Ammon's horn (tissue), 1 donor: ENCODE results near the gene AQP1.

Experiments used
- DNase-seq: peaks from one replicate; pipeline ENCODE4 v3.0.0-alpha.2; 2016; ENCODE audit warnings: low spot score

AQP1 gene

GRCh38 chr7:30906515-30907240 lies 5.0 kb upstream of the AQP1 start:
- DNase-seq, result no peak

DNA sequence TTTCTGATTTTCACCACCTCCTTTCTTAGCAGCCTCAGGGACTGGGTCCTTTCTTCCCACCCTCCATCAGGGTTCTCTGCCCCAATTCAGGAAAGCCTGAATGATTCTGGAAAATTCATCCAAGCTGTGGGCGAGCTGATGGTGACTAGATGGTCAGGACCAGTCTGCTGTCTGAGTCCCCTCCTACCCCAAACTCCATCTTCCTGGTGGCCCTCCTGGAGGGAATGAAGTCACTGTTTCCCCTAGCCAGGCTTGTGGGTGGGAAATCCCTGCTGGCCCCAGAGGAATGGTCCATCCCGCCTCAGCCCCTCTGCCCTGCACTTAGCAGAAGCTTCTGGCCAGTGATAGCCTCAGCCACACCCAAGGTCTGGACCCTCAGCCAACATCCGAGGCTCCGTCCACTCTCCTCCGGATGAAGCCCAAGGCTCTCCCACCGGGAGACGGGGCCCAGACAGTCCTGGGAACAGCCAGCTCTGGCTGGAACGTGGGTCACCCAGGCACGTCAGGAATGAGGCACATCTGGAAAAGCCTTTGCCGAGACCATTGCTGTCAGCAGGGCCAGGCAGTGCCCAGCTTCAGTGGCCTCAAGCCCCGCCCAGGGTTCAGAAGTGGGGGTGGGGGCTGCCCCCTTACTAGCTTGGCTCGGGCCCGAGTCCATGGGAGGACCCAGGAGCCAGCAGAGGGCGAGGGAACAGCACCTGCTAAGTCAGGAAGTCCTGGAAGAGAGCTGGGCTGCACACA lies 4.0 kb upstream of the AQP1 start:
- no peak for DNase-seq

DNA sequence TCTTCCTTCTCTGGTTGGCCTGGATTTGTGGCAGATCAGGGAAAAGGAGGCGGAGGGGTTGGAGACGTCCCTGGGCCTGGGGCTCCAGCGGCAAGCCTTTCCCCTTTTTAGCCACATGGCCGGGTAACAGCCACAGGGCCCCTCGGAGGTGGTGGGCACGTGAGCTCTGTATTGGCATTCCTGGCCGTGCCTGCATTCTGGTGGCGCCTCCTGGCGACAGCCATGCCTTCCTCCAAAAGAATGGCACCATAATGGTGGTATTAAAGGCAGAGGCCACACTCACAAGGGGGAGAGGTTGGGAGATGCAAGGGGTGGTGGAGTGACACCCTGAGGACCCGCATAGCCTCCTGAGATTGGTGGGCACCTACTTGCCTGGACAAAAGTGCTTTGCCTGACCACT lies 3.0 kb upstream of the AQP1 start:
- no peak for DNase-seq

DNA sequence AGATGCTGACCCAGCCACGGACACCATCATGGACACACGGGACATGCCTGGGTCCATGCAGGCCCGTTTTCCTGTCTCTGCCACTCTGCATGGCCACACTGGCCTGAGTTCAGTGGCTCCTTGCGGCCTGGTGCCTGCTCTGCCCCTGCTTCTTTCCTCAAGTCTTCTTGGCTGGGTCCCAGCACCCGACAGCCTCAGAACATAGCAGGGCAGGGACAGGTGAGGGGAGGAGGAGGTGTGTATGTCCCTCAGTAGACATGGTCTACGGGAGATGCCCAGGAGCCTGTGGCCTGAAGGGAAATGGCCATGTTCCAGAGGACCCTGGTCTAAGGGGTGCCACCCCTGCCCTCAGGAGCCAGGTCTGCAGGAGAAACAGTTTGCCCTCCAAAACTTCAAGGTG lies 2.2 kb upstream of the AQP1 start:
- DNase-seq, result no peak

- DNase-seq, result no peak
Measured at GRCh38 chr7:30910411-30911073, 1.1 kb upstream of the AQP1 start.

DNA sequence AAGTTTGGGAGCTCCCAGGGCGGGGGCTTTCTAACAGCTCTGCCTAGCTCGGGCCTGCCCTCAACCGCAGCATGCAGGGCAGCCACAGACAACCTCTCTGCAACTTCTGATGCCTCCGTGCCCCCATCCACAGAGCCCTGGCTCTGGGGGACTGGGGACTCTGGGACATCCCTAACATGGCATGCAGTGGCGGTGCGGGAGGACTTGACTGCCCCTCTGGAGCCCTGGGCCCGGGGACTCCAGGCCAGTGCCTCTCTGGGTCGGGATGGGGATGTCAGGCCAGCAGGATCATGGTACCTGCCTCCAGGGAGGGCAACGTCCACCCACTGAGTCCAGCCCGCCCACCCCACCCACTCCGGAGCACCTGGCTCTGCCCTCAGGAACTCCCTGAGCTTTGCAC lies 520 bp upstream of the AQP1 start:
- no peak for DNase-seq

GRCh38 chr7:30912021-30912730 lies 523 bp downstream of the AQP1 start:
- DNase-seq, result peak; percentile 40

- no peak for DNase-seq
Measured at GRCh38 chr7:30912731-30912985, 1.0 kb downstream of the AQP1 start.

GRCh38 chr7:30912986-30913811 lies 1.5 kb downstream of the AQP1 start:
- DNase-seq, result no peak

DNA sequence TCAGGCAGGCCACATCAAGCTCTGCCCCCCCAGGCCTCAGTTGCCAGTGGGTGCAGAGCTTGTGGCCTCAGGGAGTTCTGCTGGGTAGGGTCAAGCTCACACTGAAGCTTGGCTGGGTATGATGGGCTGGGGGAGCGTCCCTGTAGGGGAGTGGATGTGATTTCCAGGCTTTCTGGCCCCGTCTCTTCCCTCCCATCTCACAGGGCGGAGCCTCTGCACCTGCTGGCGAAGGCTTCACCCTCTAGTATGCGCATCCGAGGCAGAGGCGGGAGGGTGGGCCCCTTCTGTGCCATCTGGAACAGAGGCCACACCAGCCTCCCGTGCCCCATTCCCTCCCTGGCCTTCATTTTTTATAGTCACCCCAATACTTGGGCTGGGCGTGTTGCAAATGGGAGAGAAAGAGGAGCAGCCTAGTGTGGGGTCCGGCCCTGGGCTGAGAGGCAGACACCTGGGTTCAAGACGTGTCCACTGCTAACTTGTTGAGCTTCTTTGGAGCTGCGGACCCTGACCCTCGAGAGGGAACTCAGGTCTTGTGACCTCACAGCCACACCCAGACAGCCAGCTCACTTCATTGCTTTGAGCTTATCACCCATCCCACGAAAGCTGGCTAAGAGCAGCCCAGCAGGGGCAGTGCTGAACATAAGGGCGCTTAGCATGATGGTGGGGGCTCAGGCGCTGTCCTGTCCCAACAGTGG lies 2.3 kb downstream of the AQP1 start:
- DNase-seq, result no peak

GRCh38 chr7:30914596-30914995 lies 2.9 kb downstream of the AQP1 start:
- DNase-seq, result no peak

DNA sequence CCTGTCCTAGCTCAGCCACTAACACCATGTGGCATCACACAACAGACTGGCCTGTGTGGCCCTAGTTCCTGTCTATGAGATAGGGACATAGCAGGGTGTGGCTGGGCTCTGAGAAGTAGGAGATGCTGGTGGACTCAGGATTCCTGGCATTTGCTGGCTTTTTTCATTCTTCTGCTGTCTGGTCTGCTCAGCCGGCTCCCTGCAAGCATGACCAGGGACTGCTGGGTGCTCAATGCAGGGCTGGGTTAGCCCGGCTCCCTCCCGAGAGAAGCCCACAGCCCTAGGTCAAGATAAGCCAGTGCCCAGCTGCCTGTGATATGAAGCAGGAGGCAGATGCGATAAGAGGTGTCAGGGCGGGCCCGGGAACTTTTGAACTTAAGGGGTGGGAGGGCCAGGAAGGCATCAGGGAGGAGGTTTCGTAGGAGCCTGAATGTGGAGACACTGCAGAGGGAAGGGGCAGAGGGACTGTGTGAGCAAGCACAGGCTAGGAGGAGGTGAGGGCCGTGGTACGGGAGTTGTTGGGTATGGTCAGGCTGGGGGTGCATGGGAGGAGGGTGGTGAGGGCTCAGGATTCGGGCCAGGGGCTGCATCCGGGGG lies 3.5 kb downstream of the AQP1 start:
- no peak for DNase-seq

GRCh38 chr7:30915751-30916150 lies 4.1 kb downstream of the AQP1 start:
- no peak for DNase-seq

DNA sequence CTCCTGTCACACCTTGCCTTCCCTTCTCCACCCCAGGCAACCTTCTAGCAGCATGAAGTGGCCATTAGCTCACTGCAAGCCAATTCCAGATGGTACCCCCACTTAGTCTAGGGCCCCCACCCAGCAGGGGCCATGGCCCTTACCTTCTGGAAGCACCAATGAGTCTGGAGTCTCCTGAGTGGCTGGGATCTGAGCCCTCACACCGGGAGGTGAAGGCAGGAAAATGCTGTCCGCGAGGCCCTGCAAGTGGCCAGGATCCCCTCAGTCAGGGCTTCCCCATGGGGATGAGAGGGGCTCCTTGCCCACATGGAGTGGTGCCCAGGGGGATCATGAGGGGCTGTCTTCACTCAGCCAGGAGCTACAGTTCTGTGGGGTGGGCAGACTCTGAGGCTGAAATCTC lies 4.6 kb downstream of the AQP1 start:
- DNase-seq, result no peak

GRCh38 chr7:30916767-30917166 lies 5.1 kb downstream of the AQP1 start:
- DNase-seq, result no peak

DNA sequence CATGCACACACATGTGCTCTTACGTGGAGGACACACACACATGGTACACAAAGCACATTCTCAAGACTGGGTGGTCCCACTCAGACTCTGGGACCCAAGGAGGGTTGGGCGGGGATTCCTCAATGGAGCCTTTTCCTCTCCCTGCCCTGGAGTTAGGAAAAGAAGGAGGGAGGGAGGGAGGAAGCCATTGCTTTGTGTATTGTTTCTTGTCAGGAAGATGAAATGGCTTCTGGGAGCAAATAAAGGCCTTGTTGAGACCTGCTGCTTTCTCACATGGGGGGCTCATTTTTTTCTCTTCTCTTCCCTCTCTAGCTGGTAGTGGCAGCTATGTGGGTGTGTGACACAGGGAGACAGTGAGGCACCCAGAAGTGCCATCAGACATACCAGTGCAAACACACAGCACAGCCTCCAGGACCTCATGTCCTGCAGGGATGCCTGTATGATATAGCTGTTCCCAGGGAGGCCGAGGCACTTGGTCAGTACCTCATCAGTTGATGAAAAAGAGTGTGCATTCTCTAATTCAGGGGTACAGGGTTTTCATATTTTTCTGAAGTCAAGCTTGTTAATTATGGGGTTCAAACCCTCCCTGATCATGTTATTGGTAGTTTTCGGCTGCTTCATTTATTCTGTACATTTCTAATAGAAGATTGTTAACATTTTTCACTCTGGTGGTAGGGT lies 5.7 kb downstream of the AQP1 start:
- DNase-seq, result no peak

DNA sequence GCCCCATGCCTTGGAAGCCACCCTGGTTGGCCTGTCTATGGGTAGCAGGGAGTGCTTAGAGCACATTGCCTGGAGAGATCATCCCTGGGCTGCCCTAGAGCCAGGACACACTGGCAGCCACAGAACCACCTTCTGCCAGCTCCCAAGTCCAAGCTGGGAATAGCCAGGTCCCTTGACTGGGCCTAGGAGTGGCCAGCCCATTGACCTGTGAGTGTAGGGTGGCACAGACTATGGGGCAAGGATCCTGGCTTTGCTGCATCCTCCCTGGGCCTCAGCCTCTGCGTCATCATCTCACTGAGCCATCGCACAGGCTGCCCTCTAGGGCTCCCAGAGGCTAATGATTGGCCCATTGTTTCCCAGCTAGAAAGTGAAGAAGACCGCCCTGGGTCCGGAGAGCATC lies 7.0 kb downstream of the AQP1 start:
- no peak for DNase-seq

- no peak for DNase-seq
Measured at GRCh38 chr7:30920021-30920583, 8.4 kb downstream of the AQP1 start.

DNA sequence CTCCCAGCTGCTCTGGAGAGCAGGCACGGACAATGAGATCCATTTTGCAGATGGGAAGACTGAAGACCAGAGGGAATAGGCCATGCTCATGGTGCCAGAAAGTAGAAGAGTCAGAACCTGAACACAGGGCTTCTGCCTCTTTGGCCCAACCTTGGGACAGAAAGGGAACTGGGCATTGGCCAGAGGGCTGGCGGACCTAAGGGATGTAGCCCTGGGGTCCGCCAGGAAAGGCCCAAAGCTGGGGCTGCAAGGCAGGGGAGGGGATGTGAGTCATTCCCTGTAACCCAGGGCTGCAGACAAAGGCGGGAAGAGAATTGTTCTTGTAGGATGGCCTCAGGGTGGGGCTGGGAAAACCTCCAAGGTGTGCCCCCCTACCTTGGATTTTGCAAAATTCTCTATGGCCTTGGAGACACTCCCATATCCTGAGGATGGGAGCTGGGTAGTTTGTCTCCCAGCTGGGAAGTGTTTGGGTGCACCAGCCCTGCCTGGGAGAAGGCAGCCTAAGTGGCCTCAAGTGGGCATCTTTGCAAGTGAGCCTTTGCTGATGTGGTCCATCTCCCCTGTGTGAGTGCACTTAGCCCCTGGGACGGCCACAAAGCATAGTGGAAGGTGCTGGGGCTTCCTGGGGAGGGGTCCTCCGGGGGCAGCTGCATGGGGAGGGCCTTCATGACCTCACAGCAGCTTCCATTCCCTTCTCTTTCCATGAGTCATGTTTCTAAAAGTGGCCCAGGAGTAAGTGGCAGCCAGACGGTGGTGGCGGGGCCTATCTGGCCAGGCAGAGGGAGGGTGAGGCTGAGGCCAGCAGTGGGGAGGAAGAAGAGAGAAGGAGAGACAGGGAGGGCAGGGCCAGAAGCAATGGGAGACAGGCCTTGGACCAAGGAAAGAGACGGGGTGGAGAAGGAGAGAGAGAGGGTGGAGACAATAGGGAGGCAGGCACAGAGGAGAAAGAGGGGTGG lies 9.2 kb downstream of the AQP1 start:
- DNase-seq, result no peak
